Kidney (tissue), 14 donors: ENCODE data around the gene PSMD11. TPM values are rescaled to one million over a fixed set of nuclear protein-coding genes. Genes with fewer than 3 reads are reported as not detected.

ENCODE experiments used
- DNase-seq, 5 donors: peaks; one replicate each; pipeline ENCODE4 v3.0.0-alpha.2; 2013 to 2020
- FAIRE-seq: peaks from 2 replicates; lab custom pipeline; 2012; peaks lifted over from hg19 to GRCh38; lab: Jason Lieb, UNC
- H3K27ac ChIP-seq, 2 donors: one replicate each; pipeline ENCODE4 v1.7.0; 2013; ENCODE audit warnings: low read depth in 2 of 2, low read length in 2 of 2, inconsistent platforms in 1 of 2
- H3K27me3 ChIP-seq: one replicate; pipeline ENCODE4 v1.7.1; 2013; ENCODE audit warnings: low read length, inconsistent platforms; ENCODE audit not compliant: control insufficient read depth, insufficient read depth
- H3K36me3 ChIP-seq, 3 donors: one replicate each; pipeline versions ENCODE4 v1.7.0 to v1.7.1; 2013; ENCODE audit warnings: low read length in 3 of 3, control low read depth in 1 of 3, inconsistent platforms in 1 of 3; ENCODE audit not compliant: insufficient read depth in 3 of 3, control insufficient read depth in 2 of 3
- H3K4me1 ChIP-seq, 3 donors: one replicate each; pipeline versions ENCODE4 v1.7.0 to v1.7.1; 2013; ENCODE audit warnings: low read length in 3 of 3, inconsistent platforms in 1 of 3, low read depth in 1 of 3; ENCODE audit not compliant: control insufficient read depth in 2 of 3, insufficient read depth in 2 of 3
- H3K4me3 ChIP-seq, 3 donors: one replicate each; pipeline versions ENCODE4 v1.7.0 to v1.8.1; 2013; ENCODE audit warnings: low read length in 3 of 3, control low read depth in 1 of 3, inconsistent platforms in 1 of 3
- H3K9ac ChIP-seq, 3 donors: one replicate each; pipeline versions ENCODE4 v1.7.0 to v1.7.1; 2013; ENCODE audit warnings: low read length in 3 of 3, control low read depth in 1 of 3, inconsistent platforms in 1 of 3
- H3K9me3 ChIP-seq, 3 donors: one replicate each; pipeline versions ENCODE4 v1.7.0 to v1.7.1; 2013; ENCODE audit warnings: low read length in 3 of 3, control low read depth in 1 of 3, inconsistent platforms in 1 of 3; ENCODE audit not compliant: control insufficient read depth in 2 of 3, insufficient read depth in 1 of 3
- intact Hi-C: fragments of 100-400 bp; cut with DNase I; formaldehyde crosslinking; loops from one replicate; pipeline ENCODE4 v1.11.1; 2022
- polyA plus RNA-seq: library from polyadenylated mRNA; stranded (reverse); fragments of 350-450 nt; fragmentation: Illumina TruSeq; extraction: RNeasy Lipid Tissue Mini Kit (QIAGEN cat#74804); gene quantifications from one replicate; pipeline ENCODE4 v1.2.3, GENCODE V29; 2014; ENCODE audit warnings: low read depth, low replicate concordance; ENCODE audit not compliant: insufficient read depth
- total RNA-seq: library from RNA; stranded (reverse); fragmentation: NEBNext Ultra II Directional; extraction: Animal tissue kit (Norgen Biotek cat#: 25700); gene quantifications from one replicate; pipeline ENCODE4 v1.2.1, GENCODE V29; 2021
- TF ChIP-seq, protein P1 (sequence below): IDR thresholded peaks from 3 replicates; pipeline ENCODE4 v1.5.1; 2012; ENCODE audit warnings: mild to moderate bottlenecking, moderate library complexity, borderline replicate concordance; ENCODE audit not compliant: insufficient read depth; ENCODE audit errors: extremely low read depth
- donor health status: control.
- donor health status: control.
- donor health status: control.
- donor health status: control.
- donor health status: control.
- donor health status: DM: yes; HTN: yes; CAD: no.
- donor health status: Normal renal cell carcinoma (clear cell type).

Gene PSMD11
- total and polyA plus RNA-seq, 2 donors from 2014 or later, result 65.1 to 67.5 TPM

DNA sequence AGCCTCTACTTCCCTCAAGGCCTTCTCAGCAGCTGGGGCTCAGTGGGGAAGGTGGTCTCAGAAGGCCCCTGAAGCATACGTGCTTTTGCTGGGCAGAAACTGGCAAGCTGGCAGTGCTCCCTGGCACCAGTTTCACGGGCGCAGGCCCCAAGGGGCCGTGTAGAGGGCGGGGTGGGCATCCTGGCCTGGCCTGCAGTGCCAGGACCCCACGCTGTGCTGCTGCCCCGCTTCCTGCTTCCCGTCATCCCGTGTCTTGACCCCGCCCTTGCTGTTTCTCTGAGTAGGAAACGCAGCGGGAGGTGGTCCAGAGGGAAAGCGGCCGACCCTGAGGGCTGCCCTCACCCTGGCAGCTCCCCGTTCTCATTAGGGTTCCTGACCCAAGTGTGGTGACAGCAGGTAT lies 49.3 kb downstream of the PSMD11 start:
- no peaks in the 10 kb centered on the region for H3K27me3 ChIP-seq
- peaks cover 0 to 6% (median 0%) of the 10 kb centered on the region in 3 donors for H3K4me1 ChIP-seq
- no peak overlapping the region for H3K27ac ChIP-seq
- TF ChIP-seq, protein P1, sequence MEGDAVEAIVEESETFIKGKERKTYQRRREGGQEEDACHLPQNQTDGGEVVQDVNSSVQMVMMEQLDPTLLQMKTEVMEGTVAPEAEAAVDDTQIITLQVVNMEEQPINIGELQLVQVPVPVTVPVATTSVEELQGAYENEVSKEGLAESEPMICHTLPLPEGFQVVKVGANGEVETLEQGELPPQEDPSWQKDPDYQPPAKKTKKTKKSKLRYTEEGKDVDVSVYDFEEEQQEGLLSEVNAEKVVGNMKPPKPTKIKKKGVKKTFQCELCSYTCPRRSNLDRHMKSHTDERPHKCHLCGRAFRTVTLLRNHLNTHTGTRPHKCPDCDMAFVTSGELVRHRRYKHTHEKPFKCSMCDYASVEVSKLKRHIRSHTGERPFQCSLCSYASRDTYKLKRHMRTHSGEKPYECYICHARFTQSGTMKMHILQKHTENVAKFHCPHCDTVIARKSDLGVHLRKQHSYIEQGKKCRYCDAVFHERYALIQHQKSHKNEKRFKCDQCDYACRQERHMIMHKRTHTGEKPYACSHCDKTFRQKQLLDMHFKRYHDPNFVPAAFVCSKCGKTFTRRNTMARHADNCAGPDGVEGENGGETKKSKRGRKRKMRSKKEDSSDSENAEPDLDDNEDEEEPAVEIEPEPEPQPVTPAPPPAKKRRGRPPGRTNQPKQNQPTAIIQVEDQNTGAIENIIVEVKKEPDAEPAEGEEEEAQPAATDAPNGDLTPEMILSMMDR, result no peak
- FAIRE-seq, result no peak
- intact Hi-C loops, result no loop called here
- DNase-seq, result no peak
- H3K9me3 ChIP-seq, result no peaks in the 10 kb centered on the region
- no peak overlapping the region for H3K9ac ChIP-seq
- H3K4me3 ChIP-seq, result no peak overlapping the region
- H3K36me3 ChIP-seq, result no peaks in the 10 kb centered on the region

DNA sequence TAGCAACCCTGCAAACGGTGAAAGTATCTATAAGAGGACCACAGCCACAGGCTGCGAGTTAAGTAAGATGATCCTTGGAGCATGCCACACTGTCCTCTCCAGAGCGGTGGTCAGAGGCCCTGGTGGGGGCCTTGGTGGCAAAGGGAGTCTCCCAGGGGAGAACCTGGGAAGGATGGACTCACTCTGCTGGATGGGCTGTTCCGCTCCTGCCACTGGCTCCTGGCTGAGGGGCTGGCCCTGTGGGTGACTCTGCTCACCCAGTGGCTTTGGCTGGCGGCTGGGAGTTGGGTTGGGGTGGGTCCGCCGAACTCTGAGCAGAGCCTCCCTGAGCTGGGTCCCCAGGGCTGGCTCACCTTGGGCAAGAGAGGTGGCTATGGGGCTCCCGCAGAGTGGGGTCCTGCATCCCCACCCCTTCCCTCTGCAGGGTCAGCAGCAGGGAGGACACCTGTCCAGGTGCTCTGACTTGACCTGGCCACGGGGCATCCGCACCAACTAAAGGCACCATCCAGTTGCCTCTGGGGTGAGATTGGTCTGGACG lies 49.7 kb downstream of the PSMD11 start:
- DNase-seq, result no peak
- no peak for FAIRE-seq
- no peaks in the 10 kb centered on the region for H3K36me3 ChIP-seq

DNA sequence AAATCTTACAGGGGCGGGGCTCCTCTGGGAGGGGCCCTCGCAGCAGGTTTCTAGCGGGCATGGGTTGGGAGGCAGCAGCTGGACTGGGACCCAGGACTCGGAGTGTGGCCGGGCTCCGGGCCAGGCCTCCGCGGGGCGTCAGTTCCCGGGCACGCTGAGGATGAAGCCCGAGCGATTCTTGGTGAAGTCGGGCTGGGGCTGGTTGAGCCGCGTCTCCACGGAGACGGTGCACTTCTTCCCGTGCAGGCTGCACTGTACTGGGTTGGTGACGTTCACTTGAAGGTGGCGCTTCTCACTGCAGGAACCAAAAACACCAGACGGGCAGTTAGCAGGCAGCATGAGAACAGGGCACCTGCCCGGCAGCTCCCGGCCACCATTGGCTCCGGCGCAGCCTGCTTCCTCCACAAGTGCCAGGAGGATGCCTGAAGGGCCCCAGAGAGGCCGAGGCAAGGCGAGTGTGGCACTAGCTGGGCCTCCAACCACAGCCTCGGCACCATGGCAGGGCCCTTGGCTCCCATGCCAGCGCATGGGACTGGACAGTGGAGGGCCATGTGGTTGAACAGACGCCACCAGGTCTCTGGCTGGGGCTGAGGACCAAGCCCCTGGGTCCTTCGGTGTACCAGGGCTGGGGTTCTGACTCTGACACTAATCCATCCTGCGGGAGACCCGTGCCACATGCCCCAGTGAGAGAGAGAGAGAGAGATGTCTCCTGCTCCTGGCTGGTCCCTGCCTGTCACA lies 50.5 kb downstream of the PSMD11 start:
- Histone ChIP-seq H3K4me1 (peaks cover 0 to 6% (median 0%) of the 10 kb centered on the region in 3 donors), H3K27ac (no peak overlapping the region), H3K4me3 (no peak overlapping the region), H3K27me3 (no peaks in the 10 kb centered on the region), H3K36me3 (no peaks in the 10 kb centered on the region), H3K9me3 (no peaks in the 10 kb centered on the region), H3K9ac (no peak overlapping the region)
- DNase-seq (no peak), FAIRE-seq (no peak)
- intact Hi-C loops, result no loop called here
- TF ChIP-seq, protein P1, result no peak

More for the DNA sequence above, 49.7 kb downstream of the PSMD11 start:
- Histone ChIP-seq H3K4me3 (no peak overlapping the region), H3K9ac (no peak overlapping the region), H3K4me1 (peaks cover 0 to 6% (median 0%) of the 10 kb centered on the region in 3 donors), H3K27ac (no peak overlapping the region), H3K9me3 (no peaks in the 10 kb centered on the region), H3K27me3 (no peaks in the 10 kb centered on the region)
- TF ChIP-seq, protein P1, result no peak
- intact Hi-C loops, result no loop called here
